ENCODE data around the gene SLC35E3. TPM values are rescaled to one million over a fixed set of nuclear protein-coding genes. Genes with fewer than 3 reads are reported as not detected.

The SLC35E3 gene
- total and polyA plus RNA-seq, 2 experiments from 2014 or later: 6.9 to 25.4 TPM

DNA sequence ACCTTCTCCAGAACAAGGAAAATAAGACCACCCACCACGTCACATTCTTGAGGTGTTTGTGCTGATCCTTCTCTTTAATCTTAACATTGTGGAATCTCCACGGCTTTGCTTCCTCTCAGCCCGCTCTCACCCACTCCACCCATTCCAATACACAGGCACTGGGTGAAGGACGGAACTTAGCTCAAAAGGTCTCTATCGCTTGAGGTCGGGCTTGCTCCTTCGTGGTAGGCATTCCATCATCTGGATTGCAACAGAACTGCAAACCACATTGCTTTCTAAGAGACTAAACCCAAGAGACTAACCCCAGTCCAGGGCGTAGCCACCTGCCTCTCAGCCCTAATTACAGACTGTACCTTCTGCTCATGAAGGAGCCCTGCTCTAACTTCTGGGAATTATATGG is 38.0 kb downstream of the SLC35E3 start:
- TF ChIP-seq, protein P1, sequence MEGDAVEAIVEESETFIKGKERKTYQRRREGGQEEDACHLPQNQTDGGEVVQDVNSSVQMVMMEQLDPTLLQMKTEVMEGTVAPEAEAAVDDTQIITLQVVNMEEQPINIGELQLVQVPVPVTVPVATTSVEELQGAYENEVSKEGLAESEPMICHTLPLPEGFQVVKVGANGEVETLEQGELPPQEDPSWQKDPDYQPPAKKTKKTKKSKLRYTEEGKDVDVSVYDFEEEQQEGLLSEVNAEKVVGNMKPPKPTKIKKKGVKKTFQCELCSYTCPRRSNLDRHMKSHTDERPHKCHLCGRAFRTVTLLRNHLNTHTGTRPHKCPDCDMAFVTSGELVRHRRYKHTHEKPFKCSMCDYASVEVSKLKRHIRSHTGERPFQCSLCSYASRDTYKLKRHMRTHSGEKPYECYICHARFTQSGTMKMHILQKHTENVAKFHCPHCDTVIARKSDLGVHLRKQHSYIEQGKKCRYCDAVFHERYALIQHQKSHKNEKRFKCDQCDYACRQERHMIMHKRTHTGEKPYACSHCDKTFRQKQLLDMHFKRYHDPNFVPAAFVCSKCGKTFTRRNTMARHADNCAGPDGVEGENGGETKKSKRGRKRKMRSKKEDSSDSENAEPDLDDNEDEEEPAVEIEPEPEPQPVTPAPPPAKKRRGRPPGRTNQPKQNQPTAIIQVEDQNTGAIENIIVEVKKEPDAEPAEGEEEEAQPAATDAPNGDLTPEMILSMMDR (IDR thresholded peaks at IDR 0.05; ENCODE audit: low read depth, low read length): no peak
- H3K36me3 ChIP-seq: no peaks in the 10 kb centered on the region
- no peak overlapping the region for H3K4me3 ChIP-seq
- H3K27me3 ChIP-seq: no peaks in the 10 kb centered on the region
- DNase-seq (ENCODE audit: low read depth in 1 of 2, low spot score in 1 of 2): peak in 1 of 2 donors; percentile 56
- peak overlapping the region; percentile 25 for H3K27ac ChIP-seq
- H3K4me1 ChIP-seq (ENCODE audit: low read depth): peaks cover 19% of the 10 kb centered on the region
- no peaks in the 10 kb centered on the region for H3K9me3 ChIP-seq (ENCODE audit: low read depth)

DNA sequence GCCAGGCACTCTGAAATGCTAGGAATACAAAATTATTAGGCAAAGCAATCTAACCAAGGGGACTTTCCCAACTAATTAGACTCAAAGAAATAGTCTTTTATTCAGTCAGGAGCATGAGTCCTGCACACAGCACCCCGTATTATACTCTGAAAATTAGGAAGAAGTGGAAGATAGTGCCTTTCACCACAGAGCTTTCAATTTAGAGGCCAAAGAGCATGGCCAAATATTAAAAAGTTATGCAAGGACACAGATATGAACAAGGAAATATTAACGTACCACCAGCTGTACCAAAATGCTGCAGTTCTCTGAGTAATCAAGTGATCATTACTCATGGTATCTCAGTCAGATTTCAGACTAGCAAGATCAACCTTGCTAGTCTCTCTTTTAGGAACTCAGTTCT is 39.4 kb downstream of the SLC35E3 start:
- TF ChIP-seq, protein P1 (IDR thresholded peaks at IDR 0.05; ENCODE audit: low read depth, low read length): no peak
- H3K36me3 ChIP-seq: no peaks in the 10 kb centered on the region

DNA sequence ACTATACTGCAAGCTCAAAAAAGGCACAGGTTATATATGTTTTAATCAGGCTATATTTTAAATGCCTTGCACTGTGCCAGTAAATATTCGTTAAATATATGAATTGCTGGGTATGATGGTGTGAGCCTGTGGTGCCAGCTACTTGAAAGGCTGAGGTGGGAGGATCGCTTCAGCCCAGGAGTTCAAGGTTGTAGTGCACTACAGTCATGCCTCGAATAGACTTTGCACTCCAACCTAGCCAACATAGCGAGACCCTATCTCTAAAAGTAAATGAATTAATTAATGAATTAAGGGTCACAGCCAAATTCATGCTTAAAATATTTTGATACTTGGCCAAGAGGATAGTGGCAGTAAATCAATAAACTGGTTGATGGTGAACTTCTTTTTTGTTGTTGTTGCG is 39.8 kb downstream of the SLC35E3 start:
- DNase-seq (ENCODE audit: low read depth in 1 of 2, low spot score in 1 of 2): no peak
- no peak overlapping the region for H3K27ac ChIP-seq
- H3K4me1 ChIP-seq (ENCODE audit: low read depth): peaks cover 16% of the 10 kb centered on the region
- no peak overlapping the region for H3K4me3 ChIP-seq
- H3K9me3 ChIP-seq (ENCODE audit: low read depth): no peaks in the 10 kb centered on the region
- H3K36me3 ChIP-seq: no peaks in the 10 kb centered on the region
- no peaks in the 10 kb centered on the region for H3K27me3 ChIP-seq
- TF ChIP-seq, protein P1 (IDR thresholded peaks at IDR 0.05; ENCODE audit: low read depth, low read length): no peak

More for the DNA sequence above, 39.4 kb downstream of the SLC35E3 start:
- Histone ChIP-seq H3K27ac (no peak overlapping the region), H3K9me3 (ENCODE audit: low read depth) (no peaks in the 10 kb centered on the region), H3K27me3 (no peaks in the 10 kb centered on the region), H3K4me1 (ENCODE audit: low read depth) (peaks cover 19% of the 10 kb centered on the region), H3K4me3 (no peak overlapping the region)
- peak in 1 of 2 donors; percentile 47 for DNase-seq (ENCODE audit: low read depth in 1 of 2, low spot score in 1 of 2)

DNA sequence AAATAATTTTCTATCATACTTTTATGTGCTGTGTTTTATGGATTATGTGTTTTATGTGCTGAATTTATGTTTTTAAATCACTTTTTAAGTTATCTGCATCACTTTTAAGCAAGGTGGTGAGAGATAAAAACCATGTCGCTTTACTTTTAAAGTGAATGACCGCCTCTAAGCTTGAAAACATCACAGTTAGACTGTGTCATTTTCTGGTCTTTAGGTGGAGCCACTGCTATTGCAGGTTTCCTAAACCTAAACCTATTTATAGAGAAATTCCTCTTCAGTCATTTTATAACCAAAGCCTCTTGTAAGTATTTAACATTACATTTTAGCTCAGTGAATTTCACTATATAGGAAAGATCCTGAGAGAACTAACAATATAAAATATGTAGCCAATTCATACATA is 41.0 kb downstream of the SLC35E3 start:
- Histone ChIP-seq H3K36me3 (no peaks in the 10 kb centered on the region), H3K27me3 (no peaks in the 10 kb centered on the region), H3K4me1 (ENCODE audit: low read depth) (peaks cover 12% of the 10 kb centered on the region), H3K27ac (peak overlapping the region; percentile 73), H3K9me3 (ENCODE audit: low read depth) (no peaks in the 10 kb centered on the region), H3K4me3 (no peak overlapping the region)
- TF ChIP-seq, protein P1 (IDR thresholded peaks at IDR 0.05; ENCODE audit: low read depth, low read length): no peak
- no peak for DNase-seq (ENCODE audit: low read depth in 1 of 2, low spot score in 1 of 2)

DNA sequence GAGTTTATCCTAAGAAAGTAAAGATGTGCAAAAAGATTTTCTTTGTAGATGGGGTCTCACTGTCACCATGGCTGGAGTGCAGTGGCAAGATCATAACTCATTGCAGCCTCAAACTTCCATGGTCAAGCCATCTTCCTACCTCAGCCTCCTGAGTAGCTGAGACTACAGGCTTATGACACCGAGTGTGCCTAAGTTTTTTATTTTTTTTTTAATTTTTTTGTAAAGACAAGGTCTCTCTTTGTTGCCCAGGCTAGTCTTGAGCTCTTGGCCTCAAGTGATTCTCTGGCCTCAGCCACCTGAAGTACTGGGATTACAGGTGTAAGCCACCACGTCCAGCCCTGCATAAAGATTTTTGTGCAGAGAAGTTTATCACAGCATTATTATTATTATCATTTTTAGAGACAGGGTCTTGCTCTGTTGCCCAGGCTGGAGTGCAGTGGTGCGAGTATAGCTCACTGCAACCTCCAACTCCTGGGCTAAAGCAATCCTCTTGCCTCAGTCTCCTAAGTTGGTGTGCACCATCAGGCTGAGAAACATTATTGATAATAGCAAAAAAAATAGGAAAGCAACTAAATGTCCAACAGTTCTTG is 42.7 kb downstream of the SLC35E3 start:
- DNase-seq (ENCODE audit: low read depth in 1 of 2, low spot score in 1 of 2): no peak
- H3K4me3 ChIP-seq: no peak overlapping the region
- no peaks in the 10 kb centered on the region for H3K9me3 ChIP-seq (ENCODE audit: low read depth)
- no peak overlapping the region for H3K27ac ChIP-seq
- peaks cover 8% of the 10 kb centered on the region for H3K4me1 ChIP-seq (ENCODE audit: low read depth)
- TF ChIP-seq, protein P1 (IDR thresholded peaks at IDR 0.05; ENCODE audit: low read depth, low read length): no peak
- no peaks in the 10 kb centered on the region for H3K36me3 ChIP-seq
- H3K27me3 ChIP-seq: no peaks in the 10 kb centered on the region

Measured in cardiac muscle cell (in vitro differentiated cells and primary cell).